Measurements from ENCODE around the gene SND1. TPM values are rescaled to one million over a fixed set of nuclear protein-coding genes. Genes with fewer than 3 reads are reported as not detected.
"Not testable (repeated sequence)": the region's sequence is repeated elsewhere in the genome, so short reads cannot be mapped to it uniquely, and the experiment has no call there.

SND1 gene
- total RNA-seq, 6 experiments from 2014 or later, result 217 to 259 (median 247) TPM

GRCh38 chr7:128104108-128104742, 452.2 kb downstream of the SND1 start:
- Mint-ChIP-seq H3K27me3 (ENCODE audit: insufficient read depth) (peaks cover 46% of the 10 kb centered on the region), H3K27ac (no peak overlapping the region), H3K36me3 (ENCODE audit: low read depth) (no peaks in the 10 kb centered on the region), H3K9me3 (no peaks in the 10 kb centered on the region; the same call in 1 of the 2 replicates), H3K4me1 (ENCODE audit: low read depth) (peaks cover 22% of the 10 kb centered on the region), H3K4me3 (peak overlapping the region; percentile 84)
- DNase-seq, result no peak
- no peak for TF ChIP-seq CTCF (IDR thresholded peaks at IDR 0.05)

- H3K4me3 Mint-ChIP-seq, result 0 out of 2 replicates have a peak overlapping the region, but pooled peaks have one; percentile 12
- DNase-seq, result no peak
- peaks cover 46% of the 10 kb centered on the region for H3K27me3 Mint-ChIP-seq (ENCODE audit: insufficient read depth)
- H3K9me3 Mint-ChIP-seq, result no peaks in the 10 kb centered on the region; the same call in 1 of the 2 replicates
- H3K4me1 Mint-ChIP-seq (ENCODE audit: low read depth), result peaks cover 20% of the 10 kb centered on the region
- no peak overlapping the region for H3K27ac Mint-ChIP-seq
- no peaks in the 10 kb centered on the region for H3K36me3 Mint-ChIP-seq (ENCODE audit: low read depth)
- no peak for TF ChIP-seq CTCF (IDR thresholded peaks at IDR 0.05)
Observed at GRCh38 chr7:128105228-128106022, 453.4 kb downstream of the SND1 start.

- H3K27ac Mint-ChIP-seq, result no peak overlapping the region
- no peak overlapping the region for H3K4me3 Mint-ChIP-seq
- DNase-seq, result no peak
- H3K27me3 Mint-ChIP-seq (ENCODE audit: insufficient read depth), result peaks cover 50% of the 10 kb centered on the region
- peaks cover 14% of the 10 kb centered on the region for H3K4me1 Mint-ChIP-seq (ENCODE audit: low read depth)
- no peak for TF ChIP-seq CTCF (IDR thresholded peaks at IDR 0.05)
- H3K36me3 Mint-ChIP-seq (ENCODE audit: low read depth), result no peaks in the 10 kb centered on the region
- H3K9me3 Mint-ChIP-seq, result no peaks in the 10 kb centered on the region; the same call in 1 of the 2 replicates
Observed at GRCh38 chr7:128106821-128107220, 454.8 kb downstream of the SND1 start.

- not testable (repeated sequence) for DNase-seq; H3K9me3 Mint-ChIP-seq; H3K27ac Mint-ChIP-seq; H3K36me3 Mint-ChIP-seq (ENCODE audit: low read depth); H3K4me3 Mint-ChIP-seq
- peaks cover 54% of the 10 kb centered on the region for H3K27me3 Mint-ChIP-seq (ENCODE audit: insufficient read depth)
- peaks cover 14% of the 10 kb centered on the region for H3K4me1 Mint-ChIP-seq (ENCODE audit: low read depth)
Observed at GRCh38 chr7:128107516-128107915, 455.5 kb downstream of the SND1 start.

GRCh38 chr7:128108129-128108528, 456.1 kb downstream of the SND1 start:
- H3K27me3 Mint-ChIP-seq (ENCODE audit: insufficient read depth), result peaks cover 50% of the 10 kb centered on the region
- no peak overlapping the region for H3K4me3 Mint-ChIP-seq
- no peaks in the 10 kb centered on the region; the same call in 1 of the 2 replicates for H3K9me3 Mint-ChIP-seq
- no peak for DNase-seq
- no peak for TF ChIP-seq CTCF (IDR thresholded peaks at IDR 0.05)
- no peaks in the 10 kb centered on the region for H3K36me3 Mint-ChIP-seq (ENCODE audit: low read depth)
- no peak overlapping the region for H3K27ac Mint-ChIP-seq
- peaks cover 14% of the 10 kb centered on the region for H3K4me1 Mint-ChIP-seq (ENCODE audit: low read depth)
